AG04449 (cell line): ENCODE measurements around the gene CDK19.

Source experiments
- CTCF ChIA-PET: fragments of 350-600 bp; formaldehyde crosslinking; extraction: SDS; loops from one replicate; lab custom pipeline; 2021; ENCODE audit warnings: antibody characterized with exemption; lab: Yijun Ruan, JAX
- POLR2A ChIA-PET: fragments of 400-600, 350-600 bp; formaldehyde crosslinking; extraction: SDS; loops from one replicate; lab custom pipeline; 2020; ENCODE audit warnings: antibody characterized with exemption, inconsistent platforms; lab: Yijun Ruan, JAX
- DNase-seq: peaks from one replicate; pipeline ENCODE4 v3.0.0-alpha.2; 2010; ENCODE audit warnings: low read depth, low spot score
- H3K4me3 ChIP-seq: 2 replicates; pipeline ENCODE4 v1.5.1; 2011; ENCODE audit warnings: low read depth, mild to moderate bottlenecking, control low read depth, low read length
- TF ChIP-seq, protein P1 (sequence below): IDR thresholded peaks from one replicate; pipeline ENCODE4 v1.5.1; 2011; ENCODE audit warnings: mild to moderate bottlenecking, moderate library complexity, low read length, control low read depth, inconsistent platforms; ENCODE audit not compliant: insufficient read depth; ENCODE audit errors: missing control alignments

The CDK19 gene

DNA sequence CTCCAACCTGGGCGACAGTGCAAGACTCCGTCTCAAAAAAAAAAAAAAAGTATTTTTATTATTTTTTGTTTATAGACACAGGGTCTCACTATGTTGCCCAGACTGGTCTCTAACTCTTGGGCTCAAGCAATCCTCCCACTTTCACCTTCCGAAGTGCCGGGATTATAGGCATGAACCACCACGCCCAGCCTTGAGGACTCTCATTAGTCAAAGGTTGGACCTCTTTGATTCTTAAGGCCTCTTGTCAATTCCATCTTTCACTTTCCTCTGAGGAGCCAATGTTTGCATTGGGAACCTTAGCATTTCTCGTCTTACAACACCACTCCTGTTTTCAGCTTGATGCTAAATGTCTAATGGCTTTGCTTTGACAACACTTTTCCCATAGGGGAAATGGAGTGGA is 16.1 kb upstream of the CDK19 start:
- ChIA-PET POLR2A (no interaction called here), CTCF (interaction anchor here (0.7 kb wide), 1 partner anchor 19 kb away, joined by 3 read pairs; no protein-coding TSS in a partner anchor)
- TF ChIP-seq, protein P1, sequence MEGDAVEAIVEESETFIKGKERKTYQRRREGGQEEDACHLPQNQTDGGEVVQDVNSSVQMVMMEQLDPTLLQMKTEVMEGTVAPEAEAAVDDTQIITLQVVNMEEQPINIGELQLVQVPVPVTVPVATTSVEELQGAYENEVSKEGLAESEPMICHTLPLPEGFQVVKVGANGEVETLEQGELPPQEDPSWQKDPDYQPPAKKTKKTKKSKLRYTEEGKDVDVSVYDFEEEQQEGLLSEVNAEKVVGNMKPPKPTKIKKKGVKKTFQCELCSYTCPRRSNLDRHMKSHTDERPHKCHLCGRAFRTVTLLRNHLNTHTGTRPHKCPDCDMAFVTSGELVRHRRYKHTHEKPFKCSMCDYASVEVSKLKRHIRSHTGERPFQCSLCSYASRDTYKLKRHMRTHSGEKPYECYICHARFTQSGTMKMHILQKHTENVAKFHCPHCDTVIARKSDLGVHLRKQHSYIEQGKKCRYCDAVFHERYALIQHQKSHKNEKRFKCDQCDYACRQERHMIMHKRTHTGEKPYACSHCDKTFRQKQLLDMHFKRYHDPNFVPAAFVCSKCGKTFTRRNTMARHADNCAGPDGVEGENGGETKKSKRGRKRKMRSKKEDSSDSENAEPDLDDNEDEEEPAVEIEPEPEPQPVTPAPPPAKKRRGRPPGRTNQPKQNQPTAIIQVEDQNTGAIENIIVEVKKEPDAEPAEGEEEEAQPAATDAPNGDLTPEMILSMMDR = no peak
- no peak overlapping the region for H3K4me3 ChIP-seq
- DNase-seq = no peak

DNA sequence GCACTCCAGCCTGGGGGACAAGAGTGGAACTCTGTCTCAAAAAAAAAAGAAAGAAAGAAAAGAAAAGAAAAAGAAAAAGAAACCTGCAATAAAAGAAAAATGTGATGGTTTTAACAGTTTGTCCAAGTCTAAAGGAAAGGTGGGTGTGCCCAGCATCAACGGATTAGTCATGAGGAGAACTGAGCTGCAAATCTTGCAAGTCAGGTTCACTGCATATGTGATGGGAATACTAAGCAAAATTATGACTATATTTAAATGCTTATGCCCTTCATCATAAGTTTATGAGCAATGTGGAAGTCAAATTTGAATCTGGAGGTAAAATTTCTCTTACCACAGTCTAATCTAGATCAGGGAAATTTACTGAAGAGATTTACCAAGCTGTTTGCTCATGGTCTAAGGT is 13.1 kb upstream of the CDK19 start:
- POLR2A ChIA-PET = interaction anchor here (1.0 kb wide), 1 partner anchor 13 kb away, joined by 3 read pairs; the partner anchor contains the start of gene CDK19
- no peak for DNase-seq
- TF ChIP-seq, protein P1 = no peak
- CTCF ChIA-PET = interaction anchor here (0.8 kb wide), 1 partner anchor 12 kb away, joined by 3 read pairs; no protein-coding TSS in a partner anchor
- no peak overlapping the region for H3K4me3 ChIP-seq

DNA sequence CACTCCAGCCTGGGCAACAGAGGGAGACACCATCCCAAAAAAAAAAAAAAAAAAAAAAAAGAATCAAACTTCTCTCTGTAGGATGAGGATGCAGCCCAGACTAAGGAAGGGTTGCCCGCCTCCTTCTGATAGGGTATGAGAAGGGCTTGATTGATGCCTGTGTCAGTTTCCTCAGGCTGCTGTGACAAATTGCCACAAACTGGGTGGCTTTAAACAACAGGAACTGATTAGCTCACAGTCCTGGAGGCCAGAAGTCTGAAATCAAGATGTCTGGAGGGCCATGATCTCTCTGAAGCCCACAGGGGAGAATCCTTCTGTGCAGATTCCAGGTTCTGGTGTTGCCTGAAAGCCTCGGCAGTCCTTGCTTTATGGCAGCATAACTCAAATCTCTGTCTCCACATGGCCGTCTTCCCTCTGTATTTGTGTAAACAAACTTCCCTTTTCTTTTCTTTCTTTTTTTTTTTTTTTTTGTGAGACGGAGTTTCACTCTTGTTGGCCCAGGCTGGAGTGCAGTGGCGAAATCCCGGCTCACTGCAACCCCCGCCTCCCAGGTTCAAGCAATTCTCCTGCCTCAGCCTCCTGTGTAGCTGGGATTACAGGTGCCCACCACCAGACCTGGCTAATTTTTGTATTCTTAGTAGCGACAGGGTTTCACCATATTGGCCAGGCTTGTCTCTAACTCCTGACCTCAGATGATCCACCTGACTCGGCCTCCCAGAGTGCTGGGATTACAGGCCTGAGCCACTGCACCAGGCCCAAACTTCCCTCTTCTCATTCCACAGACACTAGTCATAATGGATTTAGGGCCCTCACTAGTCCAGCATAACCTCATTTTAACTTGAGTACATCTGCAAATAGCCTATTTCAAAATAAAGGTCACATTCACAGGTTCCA is 11.2 kb upstream of the CDK19 start:
- TF ChIP-seq, protein P1 = no peak
- H3K4me3 ChIP-seq = no peak overlapping the region
- no peak for DNase-seq
- POLR2A ChIA-PET = no interaction called here
- CTCF ChIA-PET = no interaction called here

DNA sequence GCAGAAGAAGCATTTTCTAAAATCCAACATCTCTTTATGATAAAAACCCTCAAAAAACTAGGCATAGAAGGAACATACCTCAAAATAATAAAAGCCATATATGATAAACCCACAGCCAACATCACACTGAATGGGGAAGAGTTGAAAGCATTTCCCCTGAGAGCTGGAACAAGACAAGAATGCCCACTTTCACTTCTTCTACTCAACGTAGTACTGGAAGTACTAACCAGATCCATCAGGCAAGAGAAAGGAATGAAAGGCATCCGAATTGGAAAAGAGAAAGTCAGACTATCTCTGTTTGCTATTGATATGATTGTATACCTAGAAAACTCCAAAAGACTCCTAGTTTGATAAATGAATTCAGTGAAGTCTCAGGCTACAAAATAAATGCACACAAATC is 7.9 kb upstream of the CDK19 start:
- ChIA-PET CTCF (no interaction called here), POLR2A (no interaction called here)
- DNase-seq = no peak
- TF ChIP-seq, protein P1 = no peak
- H3K4me3 ChIP-seq = no peak overlapping the region

DNA sequence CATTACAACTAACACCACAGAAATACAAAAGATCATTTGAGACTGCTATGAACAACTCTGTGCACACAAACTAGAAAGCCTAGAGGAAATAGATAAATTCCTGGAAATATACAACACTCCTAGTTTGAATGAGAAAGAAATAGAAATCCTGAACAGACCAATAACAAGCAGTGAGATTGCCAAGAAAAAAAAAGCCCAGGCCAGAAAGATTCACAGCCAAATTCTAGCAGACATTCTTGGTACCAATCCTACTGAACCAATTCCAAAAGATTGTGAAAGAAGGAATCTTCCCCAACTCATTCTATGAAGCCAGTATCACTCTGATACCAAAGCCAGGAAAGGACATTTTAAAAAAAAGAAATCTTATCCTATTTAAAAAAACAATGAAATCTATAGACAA is 7.0 kb upstream of the CDK19 start:
- no peak for DNase-seq
- ChIA-PET CTCF (no interaction called here), POLR2A (no interaction called here)
- no peak overlapping the region for H3K4me3 ChIP-seq
- TF ChIP-seq, protein P1 = no peak

DNA sequence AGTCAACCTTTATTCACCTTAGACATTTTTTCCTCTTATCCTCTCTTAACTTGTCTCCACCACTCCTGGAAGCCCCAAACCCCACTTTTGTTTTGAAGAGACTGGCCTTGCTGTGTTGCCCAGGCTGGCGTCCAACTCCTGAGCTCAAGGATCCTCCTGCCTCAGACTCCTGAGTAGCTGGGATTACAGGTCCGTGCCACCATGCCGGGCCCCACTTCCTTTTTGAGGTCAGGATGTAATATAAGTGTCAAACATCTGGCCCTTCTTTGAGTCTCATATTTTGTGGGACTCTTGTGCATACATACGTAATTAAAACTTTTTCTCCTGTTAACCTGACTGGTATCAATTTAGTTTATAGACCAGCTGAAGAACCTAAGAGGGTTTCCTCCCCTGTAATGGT is 1.4 kb upstream of the CDK19 start:
- ChIA-PET CTCF (interaction anchor here (0.6 kb wide), 1 partner anchor 192 kb away, joined by 3 read pairs; no protein-coding TSS in a partner anchor), POLR2A (interaction anchor here (3.1 kb wide), 1 partner anchor 58 kb away, joined by 48 read pairs; the partner anchor contains the start of gene AMD1)
- no peak overlapping the region for H3K4me3 ChIP-seq
- TF ChIP-seq, protein P1 = no peak
- DNase-seq = no peak
